GM18861 (cell line): ENCODE results near the gene NACC1.

Experiments
- ATAC-seq: cut with Tn5 transposase; IDR thresholded peaks from one replicate; pipeline ENCODE4 v1.9.1; 2021; ENCODE audit not compliant: unreplicated experiment

Gene NACC1

DNA sequence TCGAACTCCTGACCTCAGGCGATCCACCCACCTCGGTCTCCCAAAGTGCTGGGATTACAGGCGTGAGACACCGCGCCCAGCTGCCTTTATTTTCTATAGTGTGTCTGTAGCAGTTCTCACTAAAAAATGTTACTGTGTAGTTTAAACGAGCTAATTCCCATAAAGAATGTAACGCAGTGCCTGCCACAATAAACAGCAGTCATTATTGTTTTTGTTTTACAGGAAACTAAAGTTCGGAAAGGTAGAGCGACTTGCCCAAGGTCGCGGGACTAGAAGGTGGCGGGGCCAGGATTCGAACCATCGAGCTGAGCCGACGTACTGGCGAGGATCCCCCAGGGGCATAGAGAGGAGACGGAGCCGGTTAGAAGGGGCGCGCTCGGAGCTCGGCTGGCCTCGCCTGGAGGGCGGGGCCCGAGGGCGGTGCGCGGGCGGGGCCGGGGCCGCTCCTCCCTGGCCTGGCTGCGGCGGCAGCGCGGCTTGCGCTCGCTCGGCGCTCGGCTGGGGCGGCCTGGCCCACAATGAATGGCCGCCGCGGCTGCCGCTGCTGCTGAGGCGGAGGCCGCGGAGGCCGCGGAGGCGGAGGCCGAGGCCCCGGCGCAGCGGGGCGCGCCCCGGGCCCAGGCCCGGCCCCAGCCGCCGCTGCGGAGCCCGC is at the start of gene NACC1:
Gene NACC1, plus strand, starts transcription at position 493 of the 652 bp plus-strand sequence. CDS start 16,944 bp downstream, outside the sequence.
- ATAC-seq = peak; percentile 49

DNA sequence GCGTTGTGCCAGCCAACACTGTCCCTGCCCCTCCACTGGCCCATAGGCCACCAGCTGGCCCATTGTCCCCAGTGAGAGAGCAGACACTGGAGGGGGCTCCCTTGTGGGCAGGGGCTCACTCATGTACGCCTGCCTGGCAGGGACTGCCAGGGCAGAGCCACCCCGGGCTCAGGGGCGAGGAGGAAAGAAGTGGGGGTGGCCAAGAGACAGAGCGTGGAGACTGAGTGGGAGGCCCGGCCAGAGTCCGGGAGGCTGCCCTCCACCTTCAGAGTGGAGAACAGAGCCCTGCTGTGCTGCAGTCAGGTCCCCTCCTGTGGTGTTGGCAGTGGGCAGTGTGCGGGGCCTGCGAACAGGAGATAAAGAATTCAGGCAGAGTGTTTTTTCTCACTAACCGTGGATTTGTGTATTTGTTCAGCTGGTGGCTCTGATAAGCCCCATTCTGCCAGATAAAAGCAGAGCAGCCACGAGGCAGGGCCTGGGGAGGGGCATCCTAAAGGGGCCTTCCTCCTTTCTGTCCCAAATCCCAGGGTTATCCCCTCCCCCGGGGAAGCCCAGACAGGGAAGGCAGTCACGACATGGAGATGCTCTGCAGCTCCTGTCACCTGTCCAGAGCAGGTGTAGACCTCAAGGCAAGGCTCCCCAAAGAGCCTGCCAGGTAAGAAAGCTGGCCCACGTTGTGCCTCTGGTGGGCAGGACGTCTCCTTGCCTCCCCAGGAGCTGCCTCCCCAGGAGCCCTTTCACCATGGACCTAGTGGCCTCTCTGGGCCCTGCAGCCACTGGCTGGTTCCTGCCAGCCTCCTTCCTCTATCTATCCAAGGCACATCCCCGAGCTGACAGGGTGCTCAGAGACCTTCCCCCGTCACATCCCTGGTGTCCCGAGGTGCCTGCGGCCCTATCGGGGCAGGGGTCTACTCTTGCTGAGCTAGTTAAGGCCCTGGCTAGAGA is 48.4 kb upstream of the NACC1 start:
- no peak for ATAC-seq

DNA sequence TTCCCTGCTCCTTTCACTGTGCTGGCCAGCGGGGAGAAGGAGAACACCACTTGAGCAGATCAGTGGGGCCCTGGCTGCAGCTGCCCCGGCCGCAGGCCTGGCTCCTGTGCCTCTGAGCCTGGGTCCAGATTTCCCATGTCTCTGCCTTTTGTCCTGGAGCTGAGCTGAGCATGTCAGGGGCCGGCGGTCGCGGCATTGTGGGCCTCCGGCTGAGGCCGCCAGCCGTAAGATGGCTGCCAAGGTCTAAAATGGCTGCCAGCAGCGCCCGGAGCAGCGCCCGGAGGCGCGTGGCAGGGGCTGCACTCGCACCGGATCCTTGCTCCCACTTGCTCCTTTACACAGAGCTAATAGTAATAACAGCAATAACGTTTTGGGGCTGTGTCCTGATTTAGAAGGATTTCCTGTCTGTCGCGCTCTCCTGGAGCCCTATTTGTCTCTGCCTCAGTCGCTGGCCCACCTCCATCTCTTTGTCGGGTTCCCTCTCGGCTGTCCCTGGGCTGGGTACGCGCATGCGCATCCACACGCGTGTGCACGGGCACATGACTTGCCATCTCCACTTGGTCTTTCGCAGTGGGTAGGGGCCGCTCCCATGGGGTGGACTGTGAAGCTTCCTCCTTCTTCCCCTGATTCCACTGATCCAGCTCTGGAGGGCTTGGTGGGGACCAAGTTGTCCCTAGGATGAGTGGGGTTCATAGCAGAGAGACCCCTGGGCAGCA is 47.5 kb upstream of the NACC1 start:
- ATAC-seq = no peak

DNA sequence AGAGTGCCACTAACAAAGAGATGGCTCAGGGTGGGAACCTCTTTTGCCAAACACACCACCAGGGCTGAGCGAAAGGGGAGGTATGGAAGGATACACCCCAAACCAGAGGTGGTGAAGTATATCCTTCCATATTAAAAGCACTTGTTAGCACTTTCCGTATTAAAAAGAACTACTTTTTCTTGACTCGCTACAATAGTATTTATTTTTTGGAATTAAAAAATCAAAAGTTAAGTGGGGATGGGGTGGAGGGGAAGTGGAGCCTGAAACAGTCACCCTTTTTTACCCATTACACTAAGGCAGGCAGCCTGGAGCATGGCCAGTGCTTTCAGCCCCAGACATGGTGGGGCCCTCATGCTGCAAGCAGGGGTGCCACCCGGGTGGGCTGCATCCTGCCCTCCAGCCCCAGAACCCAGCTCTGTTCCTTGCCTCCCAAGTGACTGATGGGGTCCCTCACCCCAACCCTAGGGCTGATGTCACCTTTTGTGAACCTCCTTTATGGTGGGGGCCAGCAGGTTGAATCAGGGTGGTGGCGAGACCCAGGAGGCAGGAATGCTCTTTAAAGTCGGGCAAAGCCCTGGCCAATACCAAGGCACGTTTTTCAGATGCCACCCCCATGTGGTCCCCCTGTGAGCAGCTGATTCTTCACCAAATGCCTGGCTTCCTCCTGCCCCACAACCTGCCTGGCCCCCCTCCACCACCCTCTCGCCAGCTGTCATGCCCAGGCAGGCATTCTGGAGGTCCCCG is 46.4 kb upstream of the NACC1 start:
- ATAC-seq = no peak

DNA sequence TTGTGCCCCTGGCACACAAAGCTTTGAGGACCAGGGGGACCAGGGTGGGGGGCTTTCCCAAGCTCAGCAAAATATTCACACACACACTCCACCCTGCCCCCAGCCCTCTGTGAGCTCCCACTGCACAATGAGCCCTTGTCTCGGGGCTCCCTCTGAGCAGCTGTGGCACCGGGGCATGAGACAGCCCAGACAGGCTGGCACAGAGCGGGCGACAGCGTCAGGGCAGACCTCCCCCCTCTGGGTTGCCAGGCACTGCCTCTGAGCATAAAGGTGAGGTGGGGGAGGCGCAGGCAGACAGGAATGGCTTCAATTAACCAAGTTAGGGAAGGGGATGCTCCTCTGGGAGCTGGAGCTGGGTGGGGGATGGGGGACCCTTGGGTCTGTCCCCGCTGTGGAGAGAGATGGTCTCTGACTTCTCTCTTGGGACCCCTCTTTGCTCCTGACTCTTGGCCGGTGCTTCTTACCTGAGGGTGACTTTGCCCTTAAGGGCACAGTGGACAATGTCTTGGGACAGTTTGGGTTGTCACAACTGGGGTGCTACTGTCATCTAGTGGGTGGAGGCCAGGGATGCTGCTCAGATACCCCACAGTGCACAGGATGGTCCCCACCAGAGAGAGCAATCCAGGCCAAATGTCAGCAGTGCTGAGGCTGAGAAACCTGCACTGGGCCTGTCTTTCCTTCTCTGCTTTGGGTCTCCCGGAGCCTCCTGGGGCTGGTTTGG is 45.7 kb upstream of the NACC1 start:
- no peak for ATAC-seq

DNA sequence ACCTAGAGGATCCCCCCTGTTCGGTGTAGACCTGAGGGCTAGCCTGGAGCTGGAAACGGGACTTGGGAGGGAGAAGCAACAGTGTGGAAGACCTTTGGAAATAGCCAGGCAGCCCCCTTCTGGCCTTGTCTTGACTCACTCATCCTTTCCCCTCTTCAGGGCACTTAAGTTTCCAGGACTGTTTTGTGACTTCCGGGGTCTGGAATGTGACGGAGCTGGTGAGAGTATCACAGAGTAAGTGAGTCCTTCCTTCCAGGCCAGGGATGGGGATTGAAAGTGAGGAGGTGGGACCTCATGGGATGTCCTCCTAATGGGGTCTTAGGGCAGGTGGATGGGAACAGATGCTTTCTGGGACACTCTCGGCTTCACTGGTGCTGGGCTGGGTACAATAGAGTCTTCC is 44.8 kb upstream of the NACC1 start:
- no peak for ATAC-seq

DNA sequence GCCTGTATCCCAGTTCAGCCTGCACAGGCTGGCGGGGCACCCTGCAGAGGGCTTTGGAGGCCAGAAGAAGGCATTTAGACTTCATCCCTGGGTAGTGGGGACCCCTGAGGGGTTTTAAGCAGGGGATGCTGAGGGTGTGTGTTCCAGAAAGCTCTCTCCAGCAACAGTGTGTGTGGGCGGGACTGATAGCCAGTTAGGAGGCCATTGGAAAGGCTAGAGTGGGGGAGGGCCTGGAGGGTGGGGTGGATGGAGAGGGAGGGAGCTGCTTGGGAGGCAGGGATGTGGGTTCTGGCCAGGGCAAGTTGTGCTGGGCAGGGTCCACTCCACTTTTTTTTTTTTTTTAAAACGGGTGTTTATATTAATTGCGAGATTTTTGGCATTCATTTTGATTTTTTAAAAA is 43.7 kb upstream of the NACC1 start:
- no peak for ATAC-seq

DNA sequence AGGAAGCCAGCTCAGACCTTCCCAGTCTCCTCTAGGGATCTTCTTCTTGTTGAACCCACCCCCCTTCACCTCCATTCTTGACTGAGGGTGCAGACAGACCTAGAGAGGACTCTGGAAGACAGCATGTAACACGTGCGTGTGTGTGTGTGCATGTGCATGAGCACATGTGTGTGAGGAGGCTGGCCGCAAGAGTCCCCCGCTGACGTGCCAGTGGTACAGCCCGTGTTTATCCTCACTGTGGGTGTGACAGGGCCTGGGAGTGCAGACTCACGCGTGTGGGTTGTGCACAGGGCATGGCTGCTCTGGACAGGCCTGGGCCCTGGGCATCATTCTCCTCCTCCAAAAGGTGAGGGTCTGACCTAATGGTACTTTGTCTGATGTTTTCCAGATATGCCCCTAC is 41.7 kb upstream of the NACC1 start:
- ATAC-seq = no peak

DNA sequence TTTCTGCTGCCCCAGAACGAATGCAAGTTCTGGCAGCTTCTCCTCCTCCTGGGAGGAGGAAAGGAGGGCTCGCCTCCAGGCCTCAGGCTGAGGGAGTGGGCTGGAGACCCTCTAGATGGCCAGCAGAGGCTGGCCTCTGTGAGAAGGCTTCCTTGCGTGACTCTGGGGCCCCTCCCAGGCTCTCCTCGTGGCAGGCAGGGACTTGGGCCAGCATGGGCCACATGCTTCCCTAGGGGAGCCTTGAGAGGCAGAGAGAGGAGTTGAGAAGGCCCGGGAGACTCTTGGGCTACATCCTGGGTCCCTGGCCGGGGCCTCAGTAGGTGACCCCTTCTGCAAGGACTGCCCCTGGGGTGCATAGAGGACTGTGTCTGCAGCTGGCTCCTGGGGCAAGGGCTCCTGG is 41.3 kb upstream of the NACC1 start:
- no peak for ATAC-seq

DNA sequence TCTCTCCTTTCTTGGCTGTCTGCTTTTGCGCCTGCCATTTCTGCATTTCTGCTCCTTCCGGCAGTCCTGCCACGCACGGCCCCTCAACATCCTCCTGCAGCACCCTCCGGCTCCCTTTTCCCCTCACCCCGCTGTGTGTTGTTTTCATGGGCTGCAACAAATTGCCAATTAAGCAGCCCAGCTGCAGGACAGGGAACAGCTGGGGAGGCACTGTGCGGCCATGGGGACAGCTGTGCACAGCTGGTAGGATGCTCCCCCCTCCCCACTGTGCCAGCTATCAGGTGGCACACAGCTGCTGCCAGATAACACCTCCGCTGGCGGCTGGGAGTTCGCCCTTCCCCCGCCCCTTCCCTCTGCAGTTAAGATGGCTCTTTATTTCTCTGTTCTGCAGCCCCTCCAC is 40.8 kb upstream of the NACC1 start:
- ATAC-seq = no peak

DNA sequence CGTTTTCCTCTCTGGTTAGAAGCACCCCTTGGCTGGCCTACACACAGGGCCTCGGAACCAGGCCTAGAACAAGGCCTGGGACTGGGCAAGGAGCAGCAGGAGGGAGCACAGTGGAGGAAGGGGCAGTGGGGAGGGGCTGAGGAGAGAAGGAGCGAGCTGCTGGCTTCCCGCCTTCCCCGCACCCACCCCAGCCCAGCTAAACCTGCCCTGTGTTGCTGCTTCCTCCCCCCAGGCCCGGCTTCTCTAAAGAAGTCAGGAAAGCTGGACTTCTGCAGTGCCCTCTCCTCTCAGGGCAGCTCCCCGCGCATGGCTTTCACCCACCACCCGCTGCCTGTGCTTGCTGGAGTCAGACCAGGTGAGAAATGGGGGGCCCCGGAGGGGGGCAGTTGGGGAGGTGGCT is 39.7 kb upstream of the NACC1 start:
- ATAC-seq = no peak

DNA sequence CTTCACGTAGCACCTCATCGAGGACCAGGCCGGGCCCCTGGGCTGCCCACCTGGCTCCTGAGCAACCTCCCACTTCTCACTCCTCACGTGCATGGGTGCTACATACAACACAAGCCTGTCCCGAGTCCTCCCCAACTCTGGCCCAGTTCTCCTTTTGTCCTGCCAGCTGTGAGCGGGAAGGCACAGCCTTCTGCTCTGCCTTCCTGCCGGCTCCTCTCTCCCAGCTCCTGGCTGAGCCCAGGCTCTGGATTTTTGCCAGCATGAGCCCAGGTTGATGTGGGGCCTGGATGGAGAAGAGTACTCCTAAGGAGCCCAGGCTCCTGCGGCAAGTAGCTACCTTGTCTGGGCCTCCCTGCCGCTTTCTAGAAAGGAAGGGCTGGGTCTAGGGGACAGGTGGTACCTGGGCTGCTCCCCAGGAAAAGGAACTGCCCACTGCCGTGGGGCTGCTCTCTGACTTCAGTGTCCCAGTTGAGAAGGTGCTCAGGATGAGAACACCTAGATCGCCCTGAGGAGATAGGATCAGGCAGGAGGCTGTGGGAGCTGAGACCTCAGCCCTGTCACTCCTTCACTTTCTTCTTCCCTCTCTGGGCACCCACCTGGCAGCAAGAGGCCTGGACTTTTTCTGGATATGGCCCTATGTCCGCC is 39.0 kb upstream of the NACC1 start:
- no peak for ATAC-seq

DNA sequence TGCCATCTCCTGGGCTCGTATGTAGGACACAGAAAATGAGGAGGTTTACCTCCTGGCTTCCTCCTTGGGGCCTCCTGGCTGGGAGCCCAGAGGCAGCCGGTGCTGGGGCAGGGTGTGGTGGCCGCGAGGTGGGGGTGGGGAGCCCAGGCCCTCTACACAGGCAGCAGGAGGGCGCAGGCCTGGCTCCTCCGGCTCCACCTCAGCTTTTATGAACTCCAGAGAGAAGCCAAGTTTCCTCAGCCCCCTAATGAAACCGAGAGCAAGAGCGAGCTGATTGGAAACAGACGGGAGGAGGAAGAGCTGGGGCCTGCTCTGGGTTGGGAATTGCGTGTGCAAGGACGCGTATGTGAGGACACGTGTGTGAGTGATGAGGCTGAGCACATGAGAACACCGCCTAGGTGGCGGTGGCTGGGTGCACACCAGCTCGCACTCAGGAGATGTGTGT is 38.5 kb upstream of the NACC1 start:
- no peak for ATAC-seq

DNA sequence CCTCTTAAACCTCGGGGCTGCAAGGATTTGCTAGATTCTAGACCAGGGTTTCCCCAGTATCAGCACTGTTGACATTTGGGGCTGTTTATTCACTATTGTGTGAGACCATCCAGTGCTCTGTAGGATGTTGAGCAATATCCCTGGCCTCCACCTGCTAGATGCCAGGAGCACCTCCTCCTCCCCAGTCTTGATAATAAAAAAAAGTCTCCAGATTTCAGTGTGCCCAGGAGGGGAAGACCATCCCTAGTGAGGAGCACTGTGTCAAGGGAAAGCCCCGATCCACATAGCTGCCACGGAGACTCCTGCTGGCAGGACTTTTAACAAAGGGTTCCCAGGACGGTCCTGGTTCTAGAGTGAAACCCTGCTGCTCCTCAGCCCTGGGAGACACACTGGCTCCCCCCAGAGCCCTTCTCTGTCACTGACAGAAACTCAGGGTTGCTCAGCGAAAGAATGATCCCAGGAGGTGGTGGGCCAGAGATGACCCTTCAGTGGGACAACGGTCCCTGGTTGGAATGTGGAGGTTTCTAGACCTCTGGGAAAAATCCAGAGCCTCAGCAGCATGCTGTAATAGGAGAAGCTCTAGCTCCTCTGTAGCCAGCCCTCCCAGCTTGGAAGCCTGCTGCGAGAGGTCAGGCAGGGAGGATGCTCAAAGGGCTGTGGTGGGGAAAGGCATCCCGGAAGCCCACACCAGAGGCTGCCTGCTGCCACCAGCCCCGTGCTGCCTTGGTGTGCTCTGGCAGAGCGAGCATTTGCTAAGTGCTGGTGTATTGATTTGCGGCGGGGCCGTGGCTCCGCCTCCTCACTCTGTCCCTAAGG is 35.7 kb upstream of the NACC1 start:
- ATAC-seq = no peak

DNA sequence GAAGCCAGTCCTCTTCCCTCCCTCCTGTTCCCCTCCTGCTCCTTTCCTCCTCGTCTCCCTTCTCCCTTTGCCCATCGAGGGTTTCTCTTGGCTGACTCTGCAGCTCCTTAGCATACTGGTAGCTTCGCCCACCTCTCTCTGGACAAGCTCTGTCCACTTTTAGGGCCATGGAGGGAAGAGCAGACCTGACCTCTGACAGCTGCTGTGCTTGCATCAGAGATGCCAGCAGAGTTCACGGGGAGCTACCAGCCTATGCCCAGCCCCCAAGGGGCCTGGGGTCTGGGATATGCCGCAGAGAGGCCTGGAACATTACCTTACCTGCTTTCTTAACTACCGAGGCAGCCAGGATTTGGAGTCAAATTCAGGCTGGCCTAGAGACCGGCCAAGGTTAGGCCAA is 35.1 kb upstream of the NACC1 start:
- ATAC-seq = no peak

DNA sequence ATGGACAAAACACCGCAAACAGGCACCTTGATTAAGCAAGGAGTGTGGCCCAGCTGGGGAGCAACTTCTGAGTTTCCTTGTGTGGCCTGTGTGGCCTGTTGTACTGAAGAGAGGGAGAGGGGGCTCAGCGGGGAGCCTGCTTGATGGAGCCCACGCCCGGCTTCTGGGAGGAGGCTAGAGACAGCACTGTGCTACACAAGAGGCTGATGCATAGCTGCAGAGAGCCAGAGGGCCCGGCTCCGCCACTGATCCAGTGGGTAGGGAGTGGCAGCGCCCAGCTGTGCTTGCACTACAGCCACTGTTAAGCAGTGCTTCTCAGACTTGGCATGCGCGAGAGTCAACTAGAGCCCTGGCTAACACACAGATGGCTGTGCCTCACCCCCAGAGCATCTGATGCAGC is 34.4 kb upstream of the NACC1 start:
- ATAC-seq = no peak

DNA sequence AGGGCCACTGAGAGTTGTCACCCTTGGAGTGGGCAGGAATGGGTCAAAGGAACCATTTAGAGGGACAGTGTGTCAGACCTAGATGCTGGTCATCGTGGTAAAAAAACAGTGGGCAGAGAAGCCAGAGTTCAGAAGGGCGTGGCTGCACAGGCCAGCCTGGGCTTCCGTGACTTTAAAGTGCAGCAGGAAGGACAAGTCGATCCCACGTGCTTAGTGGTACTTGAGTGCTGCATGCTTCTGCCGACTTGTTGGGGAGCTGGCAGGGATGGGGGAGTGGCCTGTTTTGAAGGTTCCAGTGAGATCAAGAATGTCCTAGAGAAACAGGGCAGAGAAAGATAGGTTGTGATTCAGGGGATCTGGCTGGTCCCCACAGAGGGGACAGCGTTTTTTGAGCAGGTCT is 32.4 kb upstream of the NACC1 start:
- no peak for ATAC-seq

DNA sequence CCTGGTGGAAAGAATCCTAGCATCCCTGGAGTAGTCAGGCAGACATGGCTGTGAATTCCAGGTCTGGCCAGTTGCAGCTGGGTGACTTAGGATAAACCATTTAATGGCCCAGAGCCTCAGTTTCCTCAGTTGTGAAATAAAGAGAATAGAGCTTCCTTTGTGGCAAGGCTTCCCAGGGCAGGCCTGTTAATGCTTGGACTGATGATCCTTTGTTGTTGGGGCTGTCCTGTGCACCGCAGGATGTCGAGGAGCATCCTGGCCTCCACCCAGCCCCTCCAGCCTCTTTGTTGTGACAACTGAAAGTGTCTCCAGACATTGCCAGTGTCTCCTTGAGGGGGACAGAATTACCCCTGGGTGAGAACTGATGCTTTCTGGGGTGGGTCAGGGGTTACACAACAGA is 31.7 kb upstream of the NACC1 start:
- ATAC-seq = no peak

DNA sequence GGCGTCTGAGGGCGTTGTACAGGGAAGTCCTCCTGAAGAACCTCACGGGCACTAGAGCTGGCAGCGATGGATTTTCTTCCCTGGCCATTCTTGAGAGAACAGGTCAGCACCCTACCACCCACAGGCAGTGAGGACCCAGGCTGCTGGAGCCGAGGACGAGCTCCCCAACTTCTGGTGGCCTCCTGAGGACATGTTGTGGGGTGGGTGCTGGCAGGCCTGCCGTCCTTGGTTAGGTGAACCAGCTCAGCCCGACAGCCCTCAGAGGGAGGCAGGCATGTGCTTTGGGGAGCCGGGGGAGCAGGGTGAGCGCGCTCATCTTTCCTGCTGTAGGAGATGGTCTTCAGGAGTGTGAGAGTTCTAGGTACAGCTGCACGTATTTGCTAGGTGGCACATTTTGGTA is 30.8 kb upstream of the NACC1 start:
- no peak for ATAC-seq
